Colonic mucosa (tissue), 4 donors: Measurements from ENCODE around the gene CARMIL1. TPM values are rescaled to one million over a fixed set of nuclear protein-coding genes. Genes with fewer than 3 reads are reported as not detected.

Source experiments
- DNase-seq: peaks from one replicate; pipeline ENCODE4 v3.0.0-alpha.2; 2020
- H3K27ac ChIP-seq: fragments of 200-600 bp; one replicate; pipeline ENCODE4 v1.8.0; 2021
- H3K27me3 ChIP-seq: fragments of 200-600 bp; one replicate; pipeline ENCODE4 v1.8.0; 2021
- H3K36me3 ChIP-seq: fragments of 200-600 bp; one replicate; pipeline ENCODE4 v1.8.0; 2021
- H3K4me1 ChIP-seq: fragments of 200-600 bp; one replicate; pipeline ENCODE4 v1.8.0; 2021; ENCODE audit warnings: mild to moderate bottlenecking
- H3K4me3 ChIP-seq: fragments of 200-600 bp; one replicate; pipeline ENCODE4 v1.8.0; 2021
- H3K9ac ChIP-seq, 2 donors: one replicate each; pipeline ENCODE4 v1.7.0; 2013; ENCODE audit warnings: control low read depth in 2 of 2, low read depth in 2 of 2, low read length in 2 of 2
- H3K9me3 ChIP-seq: fragments of 200-600 bp; one replicate; pipeline ENCODE4 v1.8.0; 2021
- CTCF ChIP-seq: fragments of 200-600 bp; IDR thresholded peaks from one replicate; pipeline ENCODE4 v1.8.0; 2022; ENCODE audit warnings: antibody characterized with exemption, mild to moderate bottlenecking
- intact Hi-C: fragments of 100-400 bp; cut with DNase I; formaldehyde crosslinking; loops from one replicate; pipeline ENCODE4 v1.14.1; 2022
- total RNA-seq, 2 donors: library from RNA; stranded (reverse); fragmentation: NEBNext Ultra II Directional in 1 of 2; extraction: Animal tissue kit (Norgen Biotek cat#: 25700) in 1 of 2; gene quantifications; one replicate each; pipeline ENCODE4 v1.2.1, GENCODE V29; 2021
- donor health status: healthy.
- donor health status: DM: no; HTN: no; CAD: no.
- donor health status: DM: no; HTN: no; CAD: no.

CARMIL1 gene
- total RNA-seq, 2 donors from 2014 or later: 38.6 to 50.2 TPM

- Histone ChIP-seq H3K27ac (peak overlapping the region; percentile 65), H3K27me3 (no peaks in the 10 kb centered on the region), H3K9me3 (no peaks in the 10 kb centered on the region), H3K4me3 (no peak overlapping the region), H3K4me1 (peaks cover 3% of the 10 kb centered on the region), H3K36me3 (no peaks in the 10 kb centered on the region), H3K9ac (no peak overlapping the region)
- no peak for TF ChIP-seq CTCF
- DNase-seq: no peak
- intact Hi-C loops: no loop called here
Measured at GRCh38 chr6:25341203-25341552, 62.0 kb downstream of the CARMIL1 start.

GRCh38 chr6:25341923-25342619 is 62.9 kb downstream of the CARMIL1 start:
- DNase-seq: no peak
- Histone ChIP-seq H3K36me3 (no peaks in the 10 kb centered on the region), H3K27me3 (no peaks in the 10 kb centered on the region), H3K4me1 (peaks cover 3% of the 10 kb centered on the region), H3K9me3 (no peaks in the 10 kb centered on the region), H3K9ac (no peak overlapping the region), H3K4me3 (no peak overlapping the region), H3K27ac (peak overlapping the region; percentile 65)
- TF ChIP-seq CTCF: no peak
- intact Hi-C loops: no loop called here

GRCh38 chr6:25342802-25343201 is 63.6 kb downstream of the CARMIL1 start:
- H3K27ac ChIP-seq: no peak overlapping the region
- H3K36me3 ChIP-seq: no peaks in the 10 kb centered on the region
- DNase-seq: no peak
- H3K4me1 ChIP-seq: peaks cover 3% of the 10 kb centered on the region
- H3K9me3 ChIP-seq: no peaks in the 10 kb centered on the region
- no peak overlapping the region for H3K9ac ChIP-seq
- no peaks in the 10 kb centered on the region for H3K27me3 ChIP-seq
- H3K4me3 ChIP-seq: no peak overlapping the region
- intact Hi-C loops: no loop called here
- no peak for TF ChIP-seq CTCF

- TF ChIP-seq CTCF: no peak
- H3K9me3 ChIP-seq: no peaks in the 10 kb centered on the region
- H3K9ac ChIP-seq: no peak overlapping the region
- H3K27me3 ChIP-seq: no peaks in the 10 kb centered on the region
- H3K4me1 ChIP-seq: peaks cover 3% of the 10 kb centered on the region
- H3K36me3 ChIP-seq: no peaks in the 10 kb centered on the region
- DNase-seq: no peak
- H3K27ac ChIP-seq: no peak overlapping the region
- no peak overlapping the region for H3K4me3 ChIP-seq
- intact Hi-C loops: no loop called here
Measured at GRCh38 chr6:25343984-25344383, 64.8 kb downstream of the CARMIL1 start.

- DNase-seq: no peak
- Histone ChIP-seq H3K4me1 (no peaks in the 10 kb centered on the region), H3K36me3 (no peaks in the 10 kb centered on the region), H3K9me3 (no peaks in the 10 kb centered on the region), H3K27ac (no peak overlapping the region), H3K4me3 (no peak overlapping the region), H3K27me3 (no peaks in the 10 kb centered on the region), H3K9ac (no peak overlapping the region)
- no peak for TF ChIP-seq CTCF
- intact Hi-C loops: no loop called here
Measured at GRCh38 chr6:25344827-25345226, 65.7 kb downstream of the CARMIL1 start.
